HCT116 (cell line): ENCODE results near the gene ARHGAP29.

Experiments used
- CEBPB ChIP-seq: IDR thresholded peaks from 2 replicates; pipeline ENCODE4 v1.6.1; 2012; ENCODE audit warnings: low read depth
- EZH2 ChIP-seq: fragments of 200-600 bp; sonication (generic); IDR thresholded peaks from 2 replicates; pipeline ENCODE4 v1.6.1; 2017; ENCODE audit warnings: antibody characterized with exemption, mixed run types
- EZH2phosphoT487 ChIP-seq: fragments of 200-600 bp; IDR thresholded peaks from 2 replicates; pipeline ENCODE4 v1.6.1; 2018; ENCODE audit warnings: antibody characterized with exemption, borderline replicate concordance
- JUND ChIP-seq: IDR thresholded peaks from 2 replicates; pipeline ENCODE4 v1.6.1; 2012
- POLR2A ChIP-seq: IDR thresholded peaks from 2 replicates; pipeline ENCODE4 v1.7.0; 2011; ENCODE audit warnings: borderline replicate concordance; ENCODE audit not compliant: insufficient read depth, insufficient read length; ENCODE audit errors: extremely low read depth
- POLR2AphosphoS5 ChIP-seq: IDR thresholded peaks from 2 replicates; pipeline ENCODE4 v1.6.1; 2011; ENCODE audit warnings: mild to moderate bottlenecking, low read depth, low read length, moderate library complexity
- RAD21 ChIP-seq: IDR thresholded peaks from 2 replicates; pipeline ENCODE4 v1.6.1; 2012; ENCODE audit warnings: low read depth, mild to moderate bottlenecking
- SP1 ChIP-seq: IDR thresholded peaks from 2 replicates; pipeline ENCODE4 v1.6.1; 2012; ENCODE audit warnings: low read depth
- SRF ChIP-seq: IDR thresholded peaks from 2 replicates; pipeline ENCODE4 v1.6.1; 2012; ENCODE audit warnings: low read depth
- TCF7L2 ChIP-seq: IDR thresholded peaks from 2 replicates; pipeline ENCODE4 v1.7.0; 2011; ENCODE audit warnings: borderline replicate concordance, inconsistent platforms; ENCODE audit not compliant: insufficient read depth, insufficient read length; ENCODE audit errors: extremely low read depth
- ZFX ChIP-seq: fragments of 450-650 bp; IDR thresholded peaks from 2 replicates; pipeline ENCODE4 v1.6.1; 2017
- TF ChIP-seq, protein P1 (sequence below), 3 experiments: fragments of 200-600 bp in 1 of 3; sonication (generic) in 1 of 3; IDR thresholded peaks in 2 of 3; conservative IDR thresholded peaks in 1 of 3; 2 replicates each; pipeline ENCODE4 v1.5.1; 2012 to 2017; ENCODE audit warnings: low read depth in 2 of 3, low read length in 2 of 3, antibody characterized with exemption in 1 of 3, borderline replicate concordance in 1 of 3, control low read depth in 1 of 3, mild to moderate bottlenecking in 1 of 3, mixed read lengths in 1 of 3, mixed run types in 1 of 3, moderate library complexity in 1 of 3; ENCODE audit not compliant: insufficient read depth in 1 of 3
- TF ChIP-seq, protein P2 (sequence below): IDR thresholded peaks from 2 replicates; pipeline ENCODE4 v1.6.1; 2012
- TF ChIP-seq, protein P3 (sequence below): IDR thresholded peaks from 2 replicates; pipeline ENCODE4 v1.6.1; 2011; ENCODE audit warnings: mild to moderate bottlenecking, low read length, moderate library complexity; ENCODE audit not compliant: insufficient replicate concordance; ENCODE audit errors: extremely low read depth

DNA sequence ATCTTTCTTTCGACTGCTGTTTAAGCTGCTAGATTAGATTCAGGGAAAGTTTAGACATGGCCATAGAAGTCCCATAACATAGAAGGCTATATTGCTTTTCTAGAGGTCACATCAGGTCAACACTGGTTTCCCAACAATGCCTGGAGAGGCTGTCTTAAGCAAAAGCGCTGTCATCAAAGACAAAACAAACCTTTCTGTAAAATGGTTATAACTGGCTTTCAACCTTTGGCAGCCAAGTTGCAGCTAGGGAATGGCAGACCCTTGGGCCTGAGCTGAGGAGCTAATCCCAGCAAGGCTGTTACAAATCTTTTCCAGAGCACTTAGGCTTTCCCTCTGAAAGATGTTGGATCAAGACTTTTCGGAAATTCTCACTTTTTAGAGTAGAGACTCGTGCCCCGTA is 105.3 kb downstream of the ARHGAP29 start:
- TF ChIP-seq EZH2 (no peak), RAD21 (no peak), TCF7L2 (no peak), CEBPB (no peak), ZFX (no peak), SP1 (no peak), EZH2phosphoT487 (no peak), POLR2AphosphoS5 (no peak), JUND (no peak), POLR2A (no peak), SRF (no peak)
- TF ChIP-seq, protein P1, sequence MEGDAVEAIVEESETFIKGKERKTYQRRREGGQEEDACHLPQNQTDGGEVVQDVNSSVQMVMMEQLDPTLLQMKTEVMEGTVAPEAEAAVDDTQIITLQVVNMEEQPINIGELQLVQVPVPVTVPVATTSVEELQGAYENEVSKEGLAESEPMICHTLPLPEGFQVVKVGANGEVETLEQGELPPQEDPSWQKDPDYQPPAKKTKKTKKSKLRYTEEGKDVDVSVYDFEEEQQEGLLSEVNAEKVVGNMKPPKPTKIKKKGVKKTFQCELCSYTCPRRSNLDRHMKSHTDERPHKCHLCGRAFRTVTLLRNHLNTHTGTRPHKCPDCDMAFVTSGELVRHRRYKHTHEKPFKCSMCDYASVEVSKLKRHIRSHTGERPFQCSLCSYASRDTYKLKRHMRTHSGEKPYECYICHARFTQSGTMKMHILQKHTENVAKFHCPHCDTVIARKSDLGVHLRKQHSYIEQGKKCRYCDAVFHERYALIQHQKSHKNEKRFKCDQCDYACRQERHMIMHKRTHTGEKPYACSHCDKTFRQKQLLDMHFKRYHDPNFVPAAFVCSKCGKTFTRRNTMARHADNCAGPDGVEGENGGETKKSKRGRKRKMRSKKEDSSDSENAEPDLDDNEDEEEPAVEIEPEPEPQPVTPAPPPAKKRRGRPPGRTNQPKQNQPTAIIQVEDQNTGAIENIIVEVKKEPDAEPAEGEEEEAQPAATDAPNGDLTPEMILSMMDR (IDR thresholded peaks at IDR 0.05 in 2 of 3, conservative IDR thresholded peaks at IDR 0.05 in 1 of 3; ENCODE audit: borderline replicate concordance in 1 of 3, insufficient read depth in 1 of 3, low read depth in 2 of 3, low read length in 2 of 3): no peak
- TF ChIP-seq, protein P2, sequence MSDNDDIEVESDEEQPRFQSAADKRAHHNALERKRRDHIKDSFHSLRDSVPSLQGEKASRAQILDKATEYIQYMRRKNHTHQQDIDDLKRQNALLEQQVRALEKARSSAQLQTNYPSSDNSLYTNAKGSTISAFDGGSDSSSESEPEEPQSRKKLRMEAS: no peak
- TF ChIP-seq, protein P3, sequence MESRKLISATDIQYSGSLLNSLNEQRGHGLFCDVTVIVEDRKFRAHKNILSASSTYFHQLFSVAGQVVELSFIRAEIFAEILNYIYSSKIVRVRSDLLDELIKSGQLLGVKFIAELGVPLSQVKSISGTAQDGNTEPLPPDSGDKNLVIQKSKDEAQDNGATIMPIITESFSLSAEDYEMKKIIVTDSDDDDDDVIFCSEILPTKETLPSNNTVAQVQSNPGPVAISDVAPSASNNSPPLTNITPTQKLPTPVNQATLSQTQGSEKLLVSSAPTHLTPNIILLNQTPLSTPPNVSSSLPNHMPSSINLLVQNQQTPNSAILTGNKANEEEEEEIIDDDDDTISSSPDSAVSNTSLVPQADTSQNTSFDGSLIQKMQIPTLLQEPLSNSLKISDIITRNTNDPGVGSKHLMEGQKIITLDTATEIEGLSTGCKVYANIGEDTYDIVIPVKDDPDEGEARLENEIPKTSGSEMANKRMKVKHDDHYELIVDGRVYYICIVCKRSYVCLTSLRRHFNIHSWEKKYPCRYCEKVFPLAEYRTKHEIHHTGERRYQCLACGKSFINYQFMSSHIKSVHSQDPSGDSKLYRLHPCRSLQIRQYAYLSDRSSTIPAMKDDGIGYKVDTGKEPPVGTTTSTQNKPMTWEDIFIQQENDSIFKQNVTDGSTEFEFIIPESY: no peak
